GM19239 (cell line): Measurements from ENCODE around the gene SCAMP5.
A peak's percentile ranks its signal among the peaks of the same experiment; 100 is the strongest.

Experiments
- DNase-seq: peaks from one replicate; pipeline ENCODE4 v3.0.0; 2011; ENCODE audit warnings: low spot score; ENCODE audit not compliant: insufficient read length
- FAIRE-seq: peaks from 2 replicates; lab custom pipeline; 2011; peaks lifted over from hg19 to GRCh38; lab: Jason Lieb, UNC

SCAMP5 gene

DNA sequence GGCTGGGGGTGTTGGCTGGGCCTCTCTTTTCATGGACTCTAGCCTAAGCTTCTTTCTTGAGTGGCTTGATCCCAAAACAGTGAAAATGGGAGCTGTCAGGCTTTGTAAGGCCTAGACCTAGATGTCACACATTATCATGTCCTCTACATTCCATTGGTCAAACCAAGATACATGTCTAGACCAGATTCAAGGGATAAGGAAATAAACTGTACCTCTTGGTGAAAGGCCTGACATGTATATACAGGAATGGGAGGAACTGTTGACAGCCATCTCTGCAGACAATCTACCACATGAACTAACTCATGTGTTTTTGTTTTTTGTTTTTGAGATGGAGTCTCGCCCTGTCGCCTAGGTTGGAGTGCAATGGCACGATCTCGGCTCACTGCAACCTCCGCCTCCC is 27.7 kb upstream of the SCAMP5 start:
- DNase-seq (no peak), FAIRE-seq (no peak)

GRCh38 chr15:74976159-74976558 is 19.2 kb upstream of the SCAMP5 start:
- no peak for FAIRE-seq

DNA sequence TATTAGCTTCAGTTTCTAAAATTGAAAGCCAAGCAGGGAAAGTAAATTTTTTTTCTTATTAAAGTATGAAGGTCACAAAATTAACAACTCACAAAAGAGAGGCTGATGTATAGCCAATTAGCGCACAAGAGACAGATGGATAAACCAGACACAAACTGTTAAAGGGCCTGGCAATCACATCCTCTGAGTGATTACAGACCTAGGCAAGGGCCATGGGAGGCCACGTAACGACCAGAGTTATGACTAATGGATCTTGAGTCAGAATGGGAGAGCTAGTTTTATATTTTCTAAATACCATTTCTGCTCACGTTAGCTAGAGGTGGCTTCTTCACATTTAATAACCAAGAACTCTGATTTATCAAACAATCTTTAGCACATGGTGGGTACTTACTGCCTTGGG is 17.8 kb upstream of the SCAMP5 start:
- FAIRE-seq, result no peak
- DNase-seq, result no peak

More at GRCh38 chr15:74976159-74976558, 19.2 kb upstream of the SCAMP5 start:
- DNase-seq, result no peak

DNA sequence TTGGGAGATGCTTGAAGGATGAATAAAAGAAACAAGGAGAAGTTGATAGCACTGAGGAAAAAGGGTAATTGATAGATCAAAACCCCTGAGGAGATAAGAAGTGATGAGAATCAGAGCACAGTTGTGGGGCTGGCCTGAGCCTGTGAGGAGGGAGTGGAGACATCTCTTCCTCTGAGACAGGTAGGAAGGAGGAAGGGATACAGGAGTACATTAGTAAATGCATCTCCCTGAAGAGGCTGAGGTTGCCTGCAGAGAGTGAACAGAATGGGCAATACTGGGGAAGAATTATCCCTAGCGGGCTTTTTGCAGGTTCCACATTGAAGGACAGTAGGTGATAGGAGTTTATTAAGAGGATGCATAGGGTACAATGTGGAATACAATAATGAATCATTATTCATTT is 17.3 kb upstream of the SCAMP5 start:
- FAIRE-seq (no peak), DNase-seq (no peak)

DNA sequence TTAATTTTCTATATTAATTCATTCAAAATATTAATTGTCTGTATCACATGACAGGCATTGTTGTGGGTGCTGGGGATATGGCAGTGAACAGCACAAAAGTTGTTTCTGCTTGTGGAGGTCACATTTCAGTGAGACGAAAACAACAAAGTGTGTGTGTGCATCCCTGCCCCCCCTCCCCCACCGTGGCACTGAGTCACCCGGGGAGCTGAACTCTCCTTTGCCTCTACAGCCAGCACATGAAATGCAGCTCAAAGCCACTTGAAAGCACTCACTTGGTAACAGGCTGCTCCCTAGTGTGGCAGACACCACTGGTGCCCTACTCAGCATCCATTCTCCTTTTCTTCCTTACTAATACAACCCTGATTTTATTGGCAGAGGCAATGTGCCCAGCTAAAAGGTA is 16.9 kb upstream of the SCAMP5 start:
- FAIRE-seq (no peak), DNase-seq (no peak)

GRCh38 chr15:74982183-74982582 is 13.2 kb upstream of the SCAMP5 start:
- FAIRE-seq (no peak), DNase-seq (no peak)

DNA sequence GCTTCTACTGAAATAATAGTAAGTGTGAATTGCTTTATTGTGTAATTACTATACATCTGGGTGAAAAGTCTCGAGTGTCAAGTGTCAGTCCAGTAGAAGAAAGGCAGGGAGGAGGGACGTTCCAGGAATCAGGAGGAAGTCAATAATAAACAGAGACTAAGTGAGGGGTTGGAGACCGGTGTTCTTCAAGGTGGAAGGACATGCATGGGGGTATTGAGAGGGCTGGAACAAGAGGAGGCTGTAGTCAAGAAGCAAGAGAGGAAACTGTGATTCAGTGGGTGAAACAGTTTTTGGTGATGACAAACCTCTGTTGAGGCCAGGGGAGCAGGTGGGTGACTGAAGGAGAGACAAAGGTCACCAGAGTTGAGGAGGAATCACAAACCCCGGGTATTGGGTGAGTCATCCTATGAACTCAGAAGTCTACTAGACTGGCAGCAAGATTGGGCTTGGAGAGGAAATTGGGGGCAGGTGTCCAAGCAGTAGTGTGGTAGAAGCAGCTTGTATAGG is 11.6 kb upstream of the SCAMP5 start:
- DNase-seq, result peak; percentile 56
- peak; percentile 14 for FAIRE-seq

GRCh38 chr15:74988007-74988800 is 7.2 kb upstream of the SCAMP5 start:
- no peak for DNase-seq
- peak; percentile 53 for FAIRE-seq

GRCh38 chr15:74989527-74989926 is 5.8 kb upstream of the SCAMP5 start:
- FAIRE-seq (no peak), DNase-seq (no peak)

DNA sequence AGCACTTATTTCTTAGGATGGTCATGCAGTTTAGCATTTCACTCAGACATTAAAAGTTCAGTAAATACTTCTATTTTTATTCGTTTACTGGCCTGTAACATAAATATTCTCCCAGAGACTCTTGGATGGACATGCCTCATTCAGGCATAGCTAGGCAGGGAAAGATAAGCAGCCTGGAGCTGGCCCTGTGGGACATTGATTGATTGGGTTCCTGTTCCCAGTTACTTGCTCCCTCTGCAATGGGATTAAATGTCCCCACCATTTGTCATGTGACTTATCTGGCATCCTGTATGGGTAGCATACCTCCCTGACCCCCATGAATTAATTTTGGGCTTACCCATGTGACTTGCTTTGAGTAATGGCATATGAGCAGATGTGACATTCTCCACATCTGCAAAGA is 2.7 kb upstream of the SCAMP5 start:
- FAIRE-seq (no peak), DNase-seq (no peak)

GRCh38 chr15:74994236-74994635 is 1.1 kb upstream of the SCAMP5 start:
- no peak for DNase-seq
- no peak for FAIRE-seq

DNA sequence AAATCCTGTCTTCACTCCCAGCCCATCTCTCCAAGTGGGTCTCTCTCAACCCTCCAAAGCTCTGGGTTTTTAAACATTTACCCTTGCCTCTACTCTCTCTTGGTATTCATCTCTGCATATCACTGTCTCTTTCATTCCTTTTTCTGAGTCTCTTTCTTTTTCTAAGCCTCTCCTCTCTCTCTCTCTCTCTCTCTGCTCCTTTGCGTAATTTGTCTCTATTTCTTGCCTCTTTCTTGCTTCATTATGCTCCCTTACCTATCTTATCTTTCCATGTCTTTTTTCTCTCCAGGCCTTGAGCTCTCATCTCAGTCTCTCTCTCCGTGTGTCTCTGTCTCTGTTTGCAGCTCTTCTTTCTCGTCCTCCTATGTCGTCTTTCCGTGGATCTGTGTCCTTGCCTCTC is 678 bp upstream of the SCAMP5 start:
- DNase-seq (no peak), FAIRE-seq (no peak)

- FAIRE-seq, result no peak
- DNase-seq, result no peak
Observed at GRCh38 chr15:74995779-74996765, 709 bp downstream of the SCAMP5 start.

DNA sequence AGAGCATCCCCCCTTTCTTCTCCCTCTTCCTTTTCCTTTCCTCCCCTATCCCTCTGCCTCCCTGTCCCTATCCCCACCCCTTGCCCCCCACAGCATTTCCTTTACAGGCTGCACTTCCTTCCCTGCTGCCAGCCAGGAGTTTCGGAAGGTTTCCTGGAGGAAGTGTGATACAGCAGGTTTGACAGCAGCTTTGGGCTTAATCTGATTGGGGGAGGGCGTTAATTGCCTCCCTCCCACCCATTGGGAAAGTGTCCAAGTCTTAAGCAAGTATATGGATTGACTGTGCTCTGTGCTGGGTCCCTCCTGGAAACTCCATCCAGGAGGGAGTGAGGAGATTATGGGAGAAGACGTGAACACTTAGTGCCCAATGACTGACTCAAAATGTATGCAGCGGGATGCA is 1.8 kb downstream of the SCAMP5 start:
- FAIRE-seq, result no peak
- DNase-seq, result no peak

GRCh38 chr15:74997543-74997942 is 2.2 kb downstream of the SCAMP5 start:
- DNase-seq, result no peak
- no peak for FAIRE-seq

- DNase-seq (no peak), FAIRE-seq (no peak)
Observed at GRCh38 chr15:75001310-75001709, 5.9 kb downstream of the SCAMP5 start.

DNA sequence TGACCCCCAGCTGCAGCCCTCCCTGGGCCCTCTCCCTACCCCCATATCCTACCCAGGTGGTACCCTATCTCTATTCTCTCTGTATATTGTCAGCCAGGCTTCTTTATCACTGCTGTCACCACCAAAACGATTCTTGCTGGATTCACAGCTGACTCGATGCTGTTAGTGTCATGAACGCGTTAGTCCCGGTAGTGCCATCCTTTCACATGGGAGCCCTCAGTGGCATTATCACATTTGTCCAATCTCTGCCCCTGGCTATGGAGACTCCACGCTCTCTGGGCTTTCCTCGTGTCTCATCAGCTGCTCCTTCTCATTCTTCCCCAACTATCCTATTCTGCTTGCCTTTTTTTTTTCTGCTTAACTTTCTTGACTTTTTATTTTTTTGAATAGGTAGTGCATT is 7.0 kb downstream of the SCAMP5 start:
- no peak for FAIRE-seq
- DNase-seq, result no peak

GRCh38 chr15:75007216-75007615 is 11.9 kb downstream of the SCAMP5 start:
- DNase-seq (no peak), FAIRE-seq (no peak)

- no peak for DNase-seq
- peak; percentile 72 for FAIRE-seq
Observed at GRCh38 chr15:75008221-75008625, 12.9 kb downstream of the SCAMP5 start.

DNA sequence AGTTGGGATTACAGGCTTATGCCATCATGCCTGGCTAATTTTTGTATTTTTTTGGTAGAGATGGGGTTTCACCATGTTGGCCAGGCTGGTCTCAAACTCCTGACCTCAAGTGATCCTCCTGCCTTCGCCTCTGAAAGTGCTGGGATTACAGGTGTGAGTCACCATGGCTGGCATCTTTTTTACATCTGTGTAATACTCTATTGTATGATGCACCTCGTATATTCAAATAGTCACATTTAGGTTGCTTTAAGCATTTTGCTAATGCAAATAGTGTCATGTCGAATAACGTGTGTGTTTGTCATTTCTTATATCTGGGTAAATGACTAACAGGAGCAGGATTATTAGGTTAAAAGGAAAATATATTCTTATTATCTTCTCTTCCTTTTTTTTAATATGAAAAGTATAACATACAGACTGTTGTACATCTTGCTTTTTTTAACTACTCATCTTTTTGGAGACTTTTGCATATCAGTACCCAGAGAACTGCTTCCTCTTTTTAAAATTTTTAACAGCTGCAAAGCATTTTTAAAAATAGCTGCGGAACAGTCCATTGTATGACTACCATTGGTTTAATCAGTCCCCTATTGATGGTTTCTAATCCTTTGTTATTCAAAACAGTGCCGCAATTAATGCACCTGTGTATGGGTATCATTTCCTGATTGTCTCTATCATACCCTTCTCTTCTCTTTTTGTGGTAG is 13.4 kb downstream of the SCAMP5 start:
- peak; percentile 87 for FAIRE-seq
- no peak for DNase-seq
